PC-3 (cell line): ENCODE results near the gene CDC34.

Experiments used
- EZH2 ChIP-seq: fragments of 300-600 bp; sonication (generic); IDR thresholded peaks from one replicate; pipeline ENCODE4 v1.6.1; 2017; ENCODE audit warnings: antibody characterized with exemption, mild to moderate bottlenecking, low read length; ENCODE audit not compliant: unreplicated experiment
- EZH2phosphoT487 ChIP-seq: fragments of 300-600 bp; sonication (generic); IDR thresholded peaks from 2 replicates; pipeline ENCODE4 v1.6.1; 2018; ENCODE audit warnings: mild to moderate bottlenecking, antibody characterized with exemption, low read length, borderline replicate concordance
- TF ChIP-seq, protein P1 (sequence below): fragments of 300-600 bp; sonication (generic); conservative IDR thresholded peaks from 2 replicates; pipeline ENCODE4 v1.5.1; 2017; ENCODE audit warnings: antibody characterized with exemption, low read depth, mild to moderate bottlenecking, low read length

DNA sequence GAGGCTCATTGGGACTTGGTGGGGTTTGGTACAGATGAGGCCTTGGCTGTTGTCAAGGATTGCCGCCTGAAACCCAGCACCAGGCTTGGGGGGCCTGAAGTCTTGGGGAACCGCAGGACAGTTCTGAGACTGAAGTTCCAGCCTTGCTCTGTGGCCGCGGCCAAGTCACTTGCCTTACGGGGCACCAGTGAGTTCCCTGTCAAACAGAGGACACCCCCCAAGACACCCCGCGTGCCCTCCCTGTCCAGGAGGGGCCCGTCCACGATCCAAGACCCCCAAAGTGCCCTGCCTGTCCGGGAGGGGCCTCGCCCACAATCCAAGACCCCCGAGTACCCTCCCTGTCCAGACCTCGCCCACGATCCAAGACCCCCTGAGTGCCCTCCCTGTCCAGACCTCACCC is 2.5 kb downstream of the CDC34 start:
- TF ChIP-seq, protein P1, sequence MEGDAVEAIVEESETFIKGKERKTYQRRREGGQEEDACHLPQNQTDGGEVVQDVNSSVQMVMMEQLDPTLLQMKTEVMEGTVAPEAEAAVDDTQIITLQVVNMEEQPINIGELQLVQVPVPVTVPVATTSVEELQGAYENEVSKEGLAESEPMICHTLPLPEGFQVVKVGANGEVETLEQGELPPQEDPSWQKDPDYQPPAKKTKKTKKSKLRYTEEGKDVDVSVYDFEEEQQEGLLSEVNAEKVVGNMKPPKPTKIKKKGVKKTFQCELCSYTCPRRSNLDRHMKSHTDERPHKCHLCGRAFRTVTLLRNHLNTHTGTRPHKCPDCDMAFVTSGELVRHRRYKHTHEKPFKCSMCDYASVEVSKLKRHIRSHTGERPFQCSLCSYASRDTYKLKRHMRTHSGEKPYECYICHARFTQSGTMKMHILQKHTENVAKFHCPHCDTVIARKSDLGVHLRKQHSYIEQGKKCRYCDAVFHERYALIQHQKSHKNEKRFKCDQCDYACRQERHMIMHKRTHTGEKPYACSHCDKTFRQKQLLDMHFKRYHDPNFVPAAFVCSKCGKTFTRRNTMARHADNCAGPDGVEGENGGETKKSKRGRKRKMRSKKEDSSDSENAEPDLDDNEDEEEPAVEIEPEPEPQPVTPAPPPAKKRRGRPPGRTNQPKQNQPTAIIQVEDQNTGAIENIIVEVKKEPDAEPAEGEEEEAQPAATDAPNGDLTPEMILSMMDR: peak; percentile 14; the same call in 1 of the 2 replicates
- no peak for TF ChIP-seq EZH2
- TF ChIP-seq EZH2phosphoT487: no peak
